Activated CD4-positive, alpha-beta T cell treated with anti-CD3 and anti-CD28 coated beads, Interleukin-2, amount 50 U/mL, for 16 hours (primary cell): ENCODE results near the gene TUBA8.
"Not testable (repeated sequence)": the region's sequence is repeated elsewhere in the genome, so short reads cannot be mapped to it uniquely, and the experiment has no call there.

Experiments
- DNase-seq: peaks from one replicate; pipeline ENCODE4 v3.0.0-alpha.2; 2020

TUBA8 gene

GRCh38 chr22:18110194-18110953 is at the start of gene TUBA8:
TUBA8 (plus strand) TSS chr22:18110809; CDS start chr22:18110866, 57 bp downstream.
- no peak for DNase-seq

- DNase-seq: no peak
Observed at GRCh38 chr22:18062421-18062820, 48.2 kb upstream of the TUBA8 start.

- DNase-seq: no peak
Observed at GRCh38 chr22:18063306-18063705, 47.3 kb upstream of the TUBA8 start.

- not testable (repeated sequence) for DNase-seq
Observed at GRCh38 chr22:18063715-18064114, 46.9 kb upstream of the TUBA8 start.

- no peak for DNase-seq
Observed at GRCh38 chr22:18064636-18065035, 46.0 kb upstream of the TUBA8 start.

- DNase-seq: no peak
Observed at GRCh38 chr22:18065256-18065655, 45.4 kb upstream of the TUBA8 start.

- DNase-seq: no peak
Observed at GRCh38 chr22:18066181-18066859, 44.3 kb upstream of the TUBA8 start.

- DNase-seq: no peak
Observed at GRCh38 chr22:18067121-18067520, 43.5 kb upstream of the TUBA8 start.

GRCh38 chr22:18067548-18068341 is 42.9 kb upstream of the TUBA8 start:
- DNase-seq: no peak

- no peak for DNase-seq
Observed at GRCh38 chr22:18068381-18068988, 42.1 kb upstream of the TUBA8 start.

- no peak for DNase-seq
Observed at GRCh38 chr22:18069041-18069440, 41.6 kb upstream of the TUBA8 start.

- no peak for DNase-seq
Observed at GRCh38 chr22:18070041-18070440, 40.6 kb upstream of the TUBA8 start.

GRCh38 chr22:18070556-18071306 is 39.9 kb upstream of the TUBA8 start:
- no peak for DNase-seq

GRCh38 chr22:18071307-18071967 is 39.2 kb upstream of the TUBA8 start:
- DNase-seq: not testable (repeated sequence)

- DNase-seq: no peak
Observed at GRCh38 chr22:18071968-18072310, 38.7 kb upstream of the TUBA8 start.

GRCh38 chr22:18073467-18073866 is 37.1 kb upstream of the TUBA8 start:
- no peak for DNase-seq

- DNase-seq: not testable (repeated sequence)
Observed at GRCh38 chr22:18073927-18074326, 36.7 kb upstream of the TUBA8 start.

GRCh38 chr22:18075101-18075719 is 35.4 kb upstream of the TUBA8 start:
- no peak for DNase-seq

- DNase-seq: peak; percentile 66
Observed at GRCh38 chr22:18075720-18076497, 34.7 kb upstream of the TUBA8 start.

GRCh38 chr22:18077087-18077638 is 33.4 kb upstream of the TUBA8 start:
- DNase-seq: no peak
